SK-N-SH treated with all-trans-retinoic acid at 6 μM for 48 hours (cell line): Measurements from ENCODE around the gene NCAM2.
"Not testable (repeated sequence)": the region's sequence is repeated elsewhere in the genome, so short reads cannot be mapped to it uniquely, and the experiment has no call there.

Experiments
- ATAC-seq: fragments of 200-7000 bp; cut with Tn5 transposase; 3 replicates; pipeline ENCODE4 v1.9.1; 2020; ENCODE audit warnings: mild to moderate bottlenecking, moderate library complexity
- ARNTL ChIP-seq: fragments of 450-650 bp; formaldehyde crosslinking; IDR thresholded peaks from 2 replicates; pipeline ENCODE4 v1.5.0; 2020; ENCODE audit warnings: low read depth, mild to moderate bottlenecking, moderate library complexity, borderline replicate concordance
- BACH2 ChIP-seq: fragments of 250-450 bp; sonication (Bioruptor Pico); IDR thresholded peaks from 2 replicates; pipeline ENCODE4 v1.9.0; 2021; ENCODE audit warnings: mild to moderate bottlenecking, borderline replicate concordance
- CREB5 ChIP-seq: fragments of 250-450 bp; sonication (Bioruptor Pico); IDR thresholded peaks from 2 replicates; pipeline ENCODE4 v1.5.1; 2020; ENCODE audit warnings: low read depth, mild to moderate bottlenecking, moderate library complexity
- CSDC2 ChIP-seq: fragments of 250-450 bp; sonication (Bioruptor Pico); IDR thresholded peaks from 2 replicates; pipeline ENCODE4 v1.5.0; 2020; ENCODE audit warnings: mild to moderate bottlenecking, moderate library complexity
- GLIS3 ChIP-seq: fragments of 250-450 bp; sonication (Bioruptor Pico); IDR thresholded peaks from 2 replicates; pipeline ENCODE4 v1.5.0; 2020; ENCODE audit warnings: mild to moderate bottlenecking, moderate library complexity
- ISL1 ChIP-seq: fragments of 250-450 bp; sonication (Bioruptor Pico); IDR thresholded peaks from 2 replicates; pipeline ENCODE4 v2.1.2; 2022; ENCODE audit warnings: mild to moderate bottlenecking, moderate library complexity
- OSR1 ChIP-seq: fragments of 250-450 bp; sonication (Bioruptor Pico); IDR thresholded peaks from 2 replicates; pipeline ENCODE4 v1.8.0; 2022; ENCODE audit warnings: moderate library complexity, mild to moderate bottlenecking, inconsistent platforms
- PATZ1 ChIP-seq: fragments of 250-450 bp; sonication (Bioruptor Pico); IDR thresholded peaks from 2 replicates; pipeline ENCODE4 v1.8.0; 2020; ENCODE audit warnings: mild to moderate bottlenecking, moderate library complexity, borderline replicate concordance
- POU6F1 ChIP-seq: fragments of 250-450 bp; sonication (Bioruptor Pico); IDR thresholded peaks from 2 replicates; pipeline ENCODE4 v1.8.0; 2021; ENCODE audit warnings: low read depth, mild to moderate bottlenecking, moderate library complexity, borderline replicate concordance
- PPARA ChIP-seq: fragments of 250-450 bp; sonication (Bioruptor Pico); IDR thresholded peaks from 2 replicates; pipeline ENCODE4 v1.5.0; 2020; ENCODE audit warnings: mild to moderate bottlenecking, borderline replicate concordance
- RARB ChIP-seq: fragments of 250-450 bp; sonication (Bioruptor Pico); IDR thresholded peaks from 2 replicates; pipeline ENCODE4 v1.8.0; 2021; ENCODE audit warnings: mild to moderate bottlenecking, moderate library complexity
- SNAI2 ChIP-seq: fragments of 250-450 bp; sonication (Bioruptor Pico); IDR thresholded peaks from 2 replicates; pipeline ENCODE4 v1.5.0; 2020; ENCODE audit warnings: mild to moderate bottlenecking, moderate library complexity
- TCF4 ChIP-seq: fragments of 250-450 bp; sonication (Bioruptor Pico); IDR thresholded peaks from 2 replicates; pipeline ENCODE4 v1.8.0; 2021; ENCODE audit warnings: mild to moderate bottlenecking, moderate library complexity, borderline replicate concordance
- TOX ChIP-seq: fragments of 250-450 bp; sonication (Bioruptor Pico); IDR thresholded peaks from 2 replicates; pipeline ENCODE4 v1.8.0; 2021; ENCODE audit warnings: mild to moderate bottlenecking, moderate library complexity, borderline replicate concordance
- ZFP3 ChIP-seq: fragments of 250-450 bp; sonication (Bioruptor Pico); IDR thresholded peaks from 2 replicates; pipeline ENCODE4 v1.5.0; 2020; ENCODE audit warnings: mild to moderate bottlenecking, moderate library complexity
- ZNF565 ChIP-seq: fragments of 450-650 bp; formaldehyde crosslinking; conservative IDR thresholded peaks from 2 replicates; pipeline ENCODE4 v1.5.0; 2020; ENCODE audit warnings: low read depth, mild to moderate bottlenecking, moderate library complexity
- ZNF70 ChIP-seq: fragments of 450-650 bp; formaldehyde crosslinking; IDR thresholded peaks from 2 replicates; pipeline ENCODE4 v1.5.0; 2020; ENCODE audit warnings: mild to moderate bottlenecking, moderate library complexity
- ZNF8 ChIP-seq: fragments of 450-650 bp; formaldehyde crosslinking; IDR thresholded peaks from 2 replicates; pipeline ENCODE4 v1.5.0; 2020; ENCODE audit warnings: mild to moderate bottlenecking, moderate library complexity
- TF ChIP-seq, protein P1 (sequence below): fragments of 250-450 bp; sonication (Bioruptor Pico); IDR thresholded peaks from 2 replicates; pipeline ENCODE4 v1.5.0; 2020; ENCODE audit warnings: mild to moderate bottlenecking, moderate library complexity

Gene NCAM2

GRCh38 chr21:21147374-21147745, 149.2 kb downstream of the NCAM2 start:
- no peak for ATAC-seq
- TF ChIP-seq, protein P1, sequence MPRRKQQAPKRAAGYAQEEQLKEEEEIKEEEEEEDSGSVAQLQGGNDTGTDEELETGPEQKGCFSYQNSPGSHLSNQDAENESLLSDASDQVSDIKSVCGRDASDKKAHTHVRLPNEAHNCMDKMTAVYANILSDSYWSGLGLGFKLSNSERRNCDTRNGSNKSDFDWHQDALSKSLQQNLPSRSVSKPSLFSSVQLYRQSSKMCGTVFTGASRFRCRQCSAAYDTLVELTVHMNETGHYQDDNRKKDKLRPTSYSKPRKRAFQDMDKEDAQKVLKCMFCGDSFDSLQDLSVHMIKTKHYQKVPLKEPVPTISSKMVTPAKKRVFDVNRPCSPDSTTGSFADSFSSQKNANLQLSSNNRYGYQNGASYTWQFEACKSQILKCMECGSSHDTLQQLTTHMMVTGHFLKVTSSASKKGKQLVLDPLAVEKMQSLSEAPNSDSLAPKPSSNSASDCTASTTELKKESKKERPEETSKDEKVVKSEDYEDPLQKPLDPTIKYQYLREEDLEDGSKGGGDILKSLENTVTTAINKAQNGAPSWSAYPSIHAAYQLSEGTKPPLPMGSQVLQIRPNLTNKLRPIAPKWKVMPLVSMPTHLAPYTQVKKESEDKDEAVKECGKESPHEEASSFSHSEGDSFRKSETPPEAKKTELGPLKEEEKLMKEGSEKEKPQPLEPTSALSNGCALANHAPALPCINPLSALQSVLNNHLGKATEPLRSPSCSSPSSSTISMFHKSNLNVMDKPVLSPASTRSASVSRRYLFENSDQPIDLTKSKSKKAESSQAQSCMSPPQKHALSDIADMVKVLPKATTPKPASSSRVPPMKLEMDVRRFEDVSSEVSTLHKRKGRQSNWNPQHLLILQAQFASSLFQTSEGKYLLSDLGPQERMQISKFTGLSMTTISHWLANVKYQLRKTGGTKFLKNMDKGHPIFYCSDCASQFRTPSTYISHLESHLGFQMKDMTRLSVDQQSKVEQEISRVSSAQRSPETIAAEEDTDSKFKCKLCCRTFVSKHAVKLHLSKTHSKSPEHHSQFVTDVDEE (CRISPR knock-in tag), result no peak
- no peak for TF ChIP-seq POU6F1 (CRISPR knock-in tag)
- no peak for TF ChIP-seq GLIS3 (CRISPR knock-in tag)
- no peak for TF ChIP-seq CREB5 (CRISPR knock-in tag)
- no peak for TF ChIP-seq ZNF8 (CRISPR knock-in tag)

- ATAC-seq, result no peak
- TF ChIP-seq SNAI2 (no peak), OSR1 (CRISPR knock-in tag) (no peak), ISL1 (CRISPR knock-in tag) (no peak), ARNTL (no peak), TCF4 (peak; percentile 81; the same call in 1 of the 2 replicates), ZNF8 (CRISPR knock-in tag) (no peak), RARB (no peak), ZNF565 (no peak)
- TF ChIP-seq, protein P1 (CRISPR knock-in tag), result peak; percentile 84
Measured at GRCh38 chr21:21148009-21148408, 149.8 kb downstream of the NCAM2 start.

DNA sequence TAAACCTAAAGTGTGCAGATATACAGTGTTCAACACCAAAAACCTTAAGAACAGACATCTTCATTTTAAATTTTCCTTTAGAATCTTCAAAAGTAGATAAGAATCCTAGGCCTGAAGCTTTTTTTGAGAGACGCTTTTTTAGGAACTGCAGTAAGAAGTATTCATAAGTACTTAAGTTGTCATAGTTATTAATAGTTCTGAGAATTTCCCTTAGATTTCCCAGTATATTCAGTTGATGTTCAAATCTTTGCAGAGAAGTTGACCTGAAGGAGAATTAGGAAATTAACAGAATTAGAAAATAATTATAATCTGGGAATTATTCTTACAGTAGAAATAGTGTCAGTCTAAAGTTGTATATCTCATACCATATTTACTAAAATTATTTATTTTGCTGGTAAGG, 150.3 kb downstream of the NCAM2 start:
- TF ChIP-seq ZNF565 (no peak), ZFP3 (no peak), BACH2 (CRISPR knock-in tag) (no peak), TOX (CRISPR knock-in tag) (no peak), OSR1 (CRISPR knock-in tag) (no peak), ISL1 (CRISPR knock-in tag) (no peak), ARNTL (no peak), PPARA (CRISPR knock-in tag) (no peak), PATZ1 (CRISPR knock-in tag) (no peak), CSDC2 (no peak), ZNF8 (CRISPR knock-in tag) (no peak), ZNF70 (CRISPR knock-in tag) (no peak), RARB (no peak), GLIS3 (CRISPR knock-in tag) (no peak)
- TF ChIP-seq, protein P1 (CRISPR knock-in tag), result no peak
- ATAC-seq, result no peak

DNA sequence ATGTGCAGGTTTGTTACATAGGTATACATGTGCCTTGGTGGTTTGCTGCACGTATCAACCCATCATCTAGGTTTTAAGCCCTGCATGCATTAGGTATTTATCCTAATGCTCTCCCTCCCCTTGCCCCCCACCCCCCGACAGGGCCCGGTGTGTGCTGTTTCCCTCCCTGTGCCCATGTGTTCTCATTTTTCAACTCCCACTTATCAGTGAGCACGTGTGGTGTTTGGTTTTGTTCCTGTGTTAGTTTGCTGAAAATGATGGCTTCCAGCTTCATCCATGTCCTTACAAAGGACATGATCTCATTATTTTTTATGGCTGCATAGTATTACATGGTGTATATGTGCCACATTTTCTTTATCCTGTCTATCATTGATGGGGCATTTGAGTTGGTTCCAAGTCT, 151.2 kb downstream of the NCAM2 start:
- not testable (repeated sequence) for ATAC-seq
